NCI-H2227 (cell line): ENCODE data around the gene DYTN.

ENCODE experiments used
- DNase-seq: peaks from one replicate; lab custom pipeline; 2025; ENCODE audit not compliant: unreplicated experiment; lab: John Stamatoyannopoulos, UW

The DYTN gene

GRCh38 chr2:206700156-206700555 lies 18.0 kb downstream of the DYTN start:
- no peak for DNase-seq

- no peak for DNase-seq
Measured at GRCh38 chr2:206698811-206699210, 19.4 kb downstream of the DYTN start.

GRCh38 chr2:206696910-206697309 lies 21.3 kb downstream of the DYTN start:
- DNase-seq, result no peak

GRCh38 chr2:206693399-206694137 lies 24.6 kb downstream of the DYTN start:
- DNase-seq, result peak; percentile 87

GRCh38 chr2:206692971-206693370 lies 25.2 kb downstream of the DYTN start:
- DNase-seq, result no peak

GRCh38 chr2:206688990-206689389 lies 29.2 kb downstream of the DYTN start:
- DNase-seq, result no peak

GRCh38 chr2:206688453-206688852 lies 29.7 kb downstream of the DYTN start:
- DNase-seq, result no peak

- no peak for DNase-seq
Measured at GRCh38 chr2:206683546-206683945, 34.6 kb downstream of the DYTN start.

- DNase-seq, result no peak
Measured at GRCh38 chr2:206670531-206671319, 47.5 kb downstream of the DYTN start.

GRCh38 chr2:206665251-206665650 lies 52.9 kb downstream of the DYTN start:
- no peak for DNase-seq

GRCh38 chr2:206657087-206657486 lies 61.1 kb downstream of the DYTN start:
- DNase-seq, result no peak

- DNase-seq, result no peak
Measured at GRCh38 chr2:206647985-206648384, 70.2 kb downstream of the DYTN start.

GRCh38 chr2:206642075-206643025 lies 75.8 kb downstream of the DYTN start, which contains the start of gene FAM237A:
TSS of gene FAM237A (plus strand) at chr2:206642487. CDS start at chr2:206644237, 1,750 bp downstream.
- peak; percentile 63 for DNase-seq

- DNase-seq, result no peak
Measured at GRCh38 chr2:206641226-206641625, 77.0 kb downstream of the DYTN start.

- no peak for DNase-seq
Measured at GRCh38 chr2:206639636-206640035, 78.6 kb downstream of the DYTN start.

GRCh38 chr2:206635015-206635414 lies 83.2 kb downstream of the DYTN start:
- no peak for DNase-seq

- no peak for DNase-seq
Measured at GRCh38 chr2:206631340-206631739, 86.9 kb downstream of the DYTN start.

GRCh38 chr2:206627632-206628031 lies 90.6 kb downstream of the DYTN start:
- no peak for DNase-seq

- DNase-seq, result no peak
Measured at GRCh38 chr2:206626108-206626507, 92.1 kb downstream of the DYTN start.

- no peak for DNase-seq
Measured at GRCh38 chr2:206619011-206619410, 99.2 kb downstream of the DYTN start.

GRCh38 chr2:206616151-206616550 lies 102.0 kb downstream of the DYTN start:
- DNase-seq, result no peak
